Measurements from ENCODE around the gene WIPF3.
A peak's percentile ranks its signal among the peaks of the same experiment; 100 is the strongest.

Gene WIPF3

GRCh38 chr7:29929018-29929807 is 122.9 kb downstream of the WIPF3 start:
- Mint-ChIP-seq H3K9me3 (no peaks in the 10 kb centered on the region), H3K4me1 (ENCODE audit: low read depth) (no peaks in the 10 kb centered on the region), H3K27me3 (ENCODE audit: low read depth) (no peaks in the 10 kb centered on the region), H3K27ac (no peak overlapping the region), H3K4me3 (no peak overlapping the region), H3K36me3 (ENCODE audit: low read depth) (no peaks in the 10 kb centered on the region)
- DNase-seq (ENCODE audit: low spot score), result no peak

DNA sequence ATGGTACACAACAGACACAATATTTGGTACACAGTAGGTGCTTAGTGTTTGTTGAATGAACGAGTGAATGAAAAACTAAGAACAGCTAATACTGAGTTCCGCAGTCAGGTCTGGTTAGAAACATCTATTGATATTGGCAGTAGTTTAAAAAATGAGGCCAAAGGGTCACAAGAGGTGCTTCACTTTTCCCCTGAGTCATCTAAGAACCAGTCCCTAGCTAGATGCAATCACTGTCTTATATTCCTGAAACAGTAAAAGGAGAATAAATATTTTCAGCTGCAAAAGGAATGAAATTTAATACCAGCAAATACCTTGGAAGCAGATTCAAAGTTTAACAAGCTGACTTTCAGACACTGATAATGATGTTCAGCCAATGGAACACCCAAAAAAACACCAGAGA is 128.8 kb downstream of the WIPF3 start:
- Mint-ChIP-seq H3K27ac (no peak overlapping the region), H3K9me3 (no peaks in the 10 kb centered on the region), H3K4me3 (no peak overlapping the region), H3K36me3 (ENCODE audit: low read depth) (no peaks in the 10 kb centered on the region), H3K4me1 (ENCODE audit: low read depth) (no peaks in the 10 kb centered on the region), H3K27me3 (ENCODE audit: low read depth) (no peaks in the 10 kb centered on the region)
- DNase-seq (ENCODE audit: low spot score), result no peak

GRCh38 chr7:29937132-29937531 is 130.8 kb downstream of the WIPF3 start:
- Mint-ChIP-seq H3K27me3 (ENCODE audit: low read depth) (no peaks in the 10 kb centered on the region), H3K4me1 (ENCODE audit: low read depth) (no peaks in the 10 kb centered on the region), H3K36me3 (ENCODE audit: low read depth) (no peaks in the 10 kb centered on the region), H3K9me3 (no peaks in the 10 kb centered on the region), H3K4me3 (no peak overlapping the region), H3K27ac (no peak overlapping the region)
- no peak for DNase-seq (ENCODE audit: low spot score)

DNA sequence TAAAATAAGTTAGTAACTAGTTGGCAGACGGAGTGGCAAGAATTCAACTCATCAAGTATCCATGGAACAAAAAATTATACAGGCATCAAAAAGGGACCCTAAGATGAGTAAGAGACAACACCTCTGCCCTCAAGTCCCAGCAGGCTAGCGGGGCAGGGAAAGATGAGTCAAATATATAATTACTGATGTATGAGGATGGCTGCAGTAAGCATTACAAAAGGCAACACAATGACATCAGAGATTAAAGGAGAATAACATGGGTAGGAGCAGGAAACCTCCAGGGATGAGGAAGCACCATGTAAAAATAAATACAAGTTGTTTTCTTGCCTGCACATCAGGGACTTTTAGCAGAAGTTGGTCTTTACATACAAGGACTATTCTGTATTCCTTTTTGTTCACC is 133.9 kb downstream of the WIPF3 start:
- no peak for DNase-seq (ENCODE audit: low spot score)
- H3K27me3 Mint-ChIP-seq (ENCODE audit: low read depth), result no peaks in the 10 kb centered on the region
- H3K4me1 Mint-ChIP-seq (ENCODE audit: low read depth), result no peaks in the 10 kb centered on the region
- H3K36me3 Mint-ChIP-seq (ENCODE audit: low read depth), result no peaks in the 10 kb centered on the region
- H3K27ac Mint-ChIP-seq, result no peak overlapping the region
- H3K4me3 Mint-ChIP-seq, result no peak overlapping the region
- H3K9me3 Mint-ChIP-seq, result no peaks in the 10 kb centered on the region

- Mint-ChIP-seq H3K4me1 (ENCODE audit: low read depth) (no peaks in the 10 kb centered on the region), H3K36me3 (ENCODE audit: low read depth) (no peaks in the 10 kb centered on the region), H3K27me3 (ENCODE audit: low read depth) (no peaks in the 10 kb centered on the region), H3K9me3 (no peaks in the 10 kb centered on the region), H3K27ac (no peak overlapping the region), H3K4me3 (no peak overlapping the region)
- no peak for DNase-seq (ENCODE audit: low spot score)
These were observed 139.0 kb downstream of the WIPF3 start for GRCh38 chr7:29945259-29945809.

DNA sequence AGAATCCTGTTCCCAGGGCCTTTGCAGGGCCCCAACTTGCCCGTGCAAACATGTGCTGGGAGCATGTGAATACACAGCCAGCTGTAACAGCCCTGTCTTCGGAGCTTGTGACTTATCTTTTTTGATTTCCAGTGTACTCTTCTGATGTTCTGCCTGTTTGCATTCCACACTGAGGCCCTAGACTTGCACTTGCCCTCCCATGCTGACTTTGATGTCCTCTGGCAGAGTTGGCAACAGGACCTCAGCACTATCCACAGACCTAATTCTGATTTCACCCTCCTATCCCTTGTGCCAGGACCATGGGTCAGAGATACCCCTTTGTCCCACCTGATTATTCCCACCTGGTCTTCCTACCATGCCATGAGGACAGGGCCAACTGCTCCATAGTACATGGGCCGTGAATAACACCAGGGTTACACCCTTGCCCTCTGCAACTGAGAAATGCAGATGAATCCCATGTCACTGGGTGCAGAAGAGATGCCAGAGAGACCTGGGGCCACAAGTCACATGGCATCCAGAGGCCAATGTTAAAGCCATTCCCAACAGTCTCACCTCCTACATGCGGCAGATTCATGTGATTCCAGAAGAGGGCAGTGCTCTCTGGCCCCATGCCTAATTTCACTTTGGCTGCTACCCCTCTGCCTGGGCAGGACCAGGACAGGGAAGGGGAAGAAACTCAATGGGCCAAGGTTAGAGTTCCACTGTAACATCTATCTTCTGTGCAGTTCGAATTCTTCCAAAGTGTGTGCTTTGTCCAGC is 140.3 kb downstream of the WIPF3 start:
- Mint-ChIP-seq H3K4me3 (no peak overlapping the region), H3K27me3 (ENCODE audit: low read depth) (no peaks in the 10 kb centered on the region), H3K27ac (no peak overlapping the region), H3K36me3 (ENCODE audit: low read depth) (no peaks in the 10 kb centered on the region), H3K4me1 (ENCODE audit: low read depth) (no peaks in the 10 kb centered on the region), H3K9me3 (no peaks in the 10 kb centered on the region)
- no peak for DNase-seq (ENCODE audit: low spot score)

GRCh38 chr7:29948587-29948986 is 142.3 kb downstream of the WIPF3 start:
- no peak overlapping the region for H3K27ac Mint-ChIP-seq
- H3K27me3 Mint-ChIP-seq (ENCODE audit: low read depth), result peaks cover 4% of the 10 kb centered on the region
- no peaks in the 10 kb centered on the region for H3K4me1 Mint-ChIP-seq (ENCODE audit: low read depth)
- no peak for DNase-seq (ENCODE audit: low spot score)
- no peaks in the 10 kb centered on the region for H3K36me3 Mint-ChIP-seq (ENCODE audit: low read depth)
- no peak overlapping the region for H3K4me3 Mint-ChIP-seq
- no peaks in the 10 kb centered on the region for H3K9me3 Mint-ChIP-seq

GRCh38 chr7:29950480-29950879 is 144.2 kb downstream of the WIPF3 start:
- DNase-seq (ENCODE audit: low spot score), result no peak
- Mint-ChIP-seq H3K4me1 (ENCODE audit: low read depth) (no peaks in the 10 kb centered on the region), H3K4me3 (no peak overlapping the region), H3K36me3 (ENCODE audit: low read depth) (no peaks in the 10 kb centered on the region), H3K9me3 (no peaks in the 10 kb centered on the region), H3K27ac (no peak overlapping the region), H3K27me3 (ENCODE audit: low read depth) (peaks cover 4% of the 10 kb centered on the region)

GRCh38 chr7:29951206-29951605 is 144.9 kb downstream of the WIPF3 start:
- Mint-ChIP-seq H3K36me3 (ENCODE audit: low read depth) (no peaks in the 10 kb centered on the region), H3K27me3 (ENCODE audit: low read depth) (peaks cover 4% of the 10 kb centered on the region), H3K4me1 (ENCODE audit: low read depth) (peaks cover 6% of the 10 kb centered on the region), H3K4me3 (no peak overlapping the region), H3K27ac (no peak overlapping the region), H3K9me3 (no peaks in the 10 kb centered on the region)
- DNase-seq (ENCODE audit: low spot score), result no peak

DNA sequence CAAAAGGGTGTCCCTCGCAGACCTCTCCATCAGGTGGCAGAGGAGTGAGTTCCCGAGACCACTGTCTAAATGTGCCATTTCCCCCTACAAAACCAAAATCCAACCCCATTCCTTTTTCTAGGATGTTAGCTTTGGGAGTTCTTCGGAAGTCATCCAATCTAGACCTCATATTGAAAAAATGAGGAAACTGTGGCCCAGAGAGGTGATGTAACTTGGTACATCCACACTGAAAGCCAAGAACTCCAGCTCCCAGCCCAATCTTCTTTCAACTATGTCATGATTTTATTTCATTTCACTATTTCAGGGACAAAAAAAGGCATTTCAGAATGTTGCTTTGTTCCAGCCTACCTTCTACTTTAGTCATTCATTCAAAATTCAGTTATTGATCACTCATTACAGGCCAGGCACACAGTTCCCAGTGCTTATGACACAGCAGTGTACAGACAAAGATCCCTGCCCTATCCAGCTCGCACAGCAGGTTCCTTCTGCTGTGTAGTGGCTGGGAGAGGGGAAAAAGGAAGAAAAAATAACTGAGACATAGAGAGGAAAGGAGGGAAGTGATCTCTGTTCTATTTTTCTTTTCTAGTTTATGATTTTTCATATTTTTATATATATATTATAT is 147.5 kb downstream of the WIPF3 start:
- Mint-ChIP-seq H3K4me3 (no peak overlapping the region), H3K27ac (no peak overlapping the region), H3K27me3 (ENCODE audit: low read depth) (peaks cover 7% of the 10 kb centered on the region), H3K36me3 (ENCODE audit: low read depth) (no peaks in the 10 kb centered on the region), H3K4me1 (ENCODE audit: low read depth) (peaks cover 9% of the 10 kb centered on the region), H3K9me3 (no peaks in the 10 kb centered on the region)
- DNase-seq (ENCODE audit: low spot score), result no peak

- H3K27me3 Mint-ChIP-seq (ENCODE audit: low read depth), result peaks cover 9% of the 10 kb centered on the region
- no peak for DNase-seq (ENCODE audit: low spot score)
- no peak overlapping the region for H3K4me3 Mint-ChIP-seq
- H3K27ac Mint-ChIP-seq, result no peak overlapping the region
- H3K36me3 Mint-ChIP-seq (ENCODE audit: low read depth), result no peaks in the 10 kb centered on the region
- H3K4me1 Mint-ChIP-seq (ENCODE audit: low read depth), result peaks cover 9% of the 10 kb centered on the region
- H3K9me3 Mint-ChIP-seq, result no peaks in the 10 kb centered on the region
These were observed 148.9 kb downstream of the WIPF3 start for GRCh38 chr7:29955075-29955792.

- peak overlapping the region; percentile 12 for H3K27ac Mint-ChIP-seq
- H3K4me3 Mint-ChIP-seq, result peak overlapping the region; percentile 39
- peaks cover 9% of the 10 kb centered on the region for H3K27me3 Mint-ChIP-seq (ENCODE audit: low read depth)
- H3K9me3 Mint-ChIP-seq, result no peaks in the 10 kb centered on the region
- DNase-seq (ENCODE audit: low spot score), result peak; percentile 10
- peaks cover 9% of the 10 kb centered on the region for H3K4me1 Mint-ChIP-seq (ENCODE audit: low read depth)
- no peaks in the 10 kb centered on the region for H3K36me3 Mint-ChIP-seq (ENCODE audit: low read depth)
These were observed 149.6 kb downstream of the WIPF3 start for GRCh38 chr7:29955799-29956486.

DNA sequence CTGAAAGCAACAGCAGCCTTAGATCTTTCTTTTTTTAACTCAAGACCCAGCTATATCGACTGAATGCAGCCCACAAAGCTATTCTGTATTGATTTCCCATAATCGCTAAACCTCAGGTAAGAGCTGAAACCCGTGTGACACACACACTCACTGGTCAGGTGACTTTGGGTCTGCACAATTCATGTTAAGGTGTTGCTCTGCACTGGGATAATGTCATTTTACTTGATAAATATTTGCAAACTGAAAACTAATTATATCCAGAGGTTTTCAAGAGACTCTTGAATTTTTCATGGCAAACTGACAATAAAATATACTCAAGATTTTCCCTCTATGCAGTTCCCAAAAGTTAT is 150.2 kb downstream of the WIPF3 start:
- peaks cover 9% of the 10 kb centered on the region for H3K27me3 Mint-ChIP-seq (ENCODE audit: low read depth)
- H3K4me3 Mint-ChIP-seq, result peak overlapping the region; percentile 39
- H3K4me1 Mint-ChIP-seq (ENCODE audit: low read depth), result peaks cover 9% of the 10 kb centered on the region
- H3K27ac Mint-ChIP-seq, result no peak overlapping the region
- no peak for DNase-seq (ENCODE audit: low spot score)
- no peaks in the 10 kb centered on the region for H3K36me3 Mint-ChIP-seq (ENCODE audit: low read depth)
- no peaks in the 10 kb centered on the region for H3K9me3 Mint-ChIP-seq
